Nephron progenitor cell (in vitro differentiated cells): ENCODE measurements around the gene TMC8.

Experiments used
- DNase-seq: peaks from one replicate; pipeline ENCODE4 v3.0.0; 2021
- H3K27ac Mint-ChIP-seq: 2 replicates; pipeline ENCODE4 v1.8.0; 2021; ENCODE audit warnings: mild to moderate bottlenecking, moderate library complexity, mixed read lengths
- H3K27me3 Mint-ChIP-seq: 2 replicates; pipeline ENCODE4 v1.8.0; 2021; ENCODE audit warnings: mild to moderate bottlenecking, low read depth, mixed read lengths; ENCODE audit not compliant: poor library complexity
- H3K36me3 Mint-ChIP-seq: 2 replicates; pipeline ENCODE4 v1.8.0; 2021; ENCODE audit warnings: low read depth, mixed read lengths
- H3K4me1 Mint-ChIP-seq: 2 replicates; pipeline ENCODE4 v1.8.0; 2021; ENCODE audit warnings: mixed read lengths
- H3K4me3 Mint-ChIP-seq: 2 replicates; pipeline ENCODE4 v1.8.0; 2021; ENCODE audit warnings: mild to moderate bottlenecking, moderate library complexity, mixed read lengths
- H3K9me3 Mint-ChIP-seq: 2 replicates; pipeline ENCODE4 v1.8.0; 2021; ENCODE audit warnings: mild to moderate bottlenecking, moderate library complexity, mixed read lengths
- TF ChIP-seq, protein P1 (sequence below): fragments of 200-600 bp; sonication (generic); IDR thresholded peaks from 2 replicates; pipeline ENCODE4 v1.5.0; 2021; ENCODE audit warnings: antibody characterized with exemption

Gene TMC8

DNA sequence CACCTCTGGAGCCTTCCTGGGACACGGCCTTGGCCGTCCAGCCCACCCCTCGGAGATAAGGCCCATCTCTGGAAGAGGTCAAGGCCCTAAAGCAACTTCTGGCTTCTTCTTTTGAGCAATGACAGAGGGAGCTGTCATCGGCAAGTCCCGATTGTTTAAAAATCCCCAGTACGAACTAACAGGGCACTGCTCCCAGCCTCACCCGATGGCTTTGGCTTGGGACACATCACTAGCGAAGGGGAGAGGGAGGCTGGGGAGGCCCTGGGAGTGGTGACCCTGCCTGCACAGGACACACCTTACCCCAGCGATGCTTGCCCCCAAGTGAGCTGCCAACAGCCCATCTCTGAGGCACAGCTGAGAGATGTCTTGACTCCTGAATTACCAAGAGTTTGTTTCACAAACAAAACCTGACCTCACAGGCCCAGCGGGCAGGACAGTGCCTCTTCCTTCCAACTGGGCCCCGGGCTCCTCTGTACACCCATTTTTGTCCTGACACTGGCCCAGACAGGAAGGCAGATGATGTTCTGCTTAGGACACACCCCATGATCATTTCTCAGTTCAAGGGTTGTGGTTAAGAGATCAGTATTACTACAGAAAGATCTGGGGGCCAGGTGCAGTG lies 42.6 kb downstream of the TMC8 start:
- peaks cover 16% of the 10 kb centered on the region for H3K36me3 Mint-ChIP-seq
- H3K27ac Mint-ChIP-seq = no peak overlapping the region
- DNase-seq = no peak
- peaks cover 3% of the 10 kb centered on the region for H3K27me3 Mint-ChIP-seq
- TF ChIP-seq, protein P1, sequence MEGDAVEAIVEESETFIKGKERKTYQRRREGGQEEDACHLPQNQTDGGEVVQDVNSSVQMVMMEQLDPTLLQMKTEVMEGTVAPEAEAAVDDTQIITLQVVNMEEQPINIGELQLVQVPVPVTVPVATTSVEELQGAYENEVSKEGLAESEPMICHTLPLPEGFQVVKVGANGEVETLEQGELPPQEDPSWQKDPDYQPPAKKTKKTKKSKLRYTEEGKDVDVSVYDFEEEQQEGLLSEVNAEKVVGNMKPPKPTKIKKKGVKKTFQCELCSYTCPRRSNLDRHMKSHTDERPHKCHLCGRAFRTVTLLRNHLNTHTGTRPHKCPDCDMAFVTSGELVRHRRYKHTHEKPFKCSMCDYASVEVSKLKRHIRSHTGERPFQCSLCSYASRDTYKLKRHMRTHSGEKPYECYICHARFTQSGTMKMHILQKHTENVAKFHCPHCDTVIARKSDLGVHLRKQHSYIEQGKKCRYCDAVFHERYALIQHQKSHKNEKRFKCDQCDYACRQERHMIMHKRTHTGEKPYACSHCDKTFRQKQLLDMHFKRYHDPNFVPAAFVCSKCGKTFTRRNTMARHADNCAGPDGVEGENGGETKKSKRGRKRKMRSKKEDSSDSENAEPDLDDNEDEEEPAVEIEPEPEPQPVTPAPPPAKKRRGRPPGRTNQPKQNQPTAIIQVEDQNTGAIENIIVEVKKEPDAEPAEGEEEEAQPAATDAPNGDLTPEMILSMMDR = no peak
- no peaks in the 10 kb centered on the region for H3K9me3 Mint-ChIP-seq
- peaks cover 19% of the 10 kb centered on the region for H3K4me1 Mint-ChIP-seq
- H3K4me3 Mint-ChIP-seq = no peak overlapping the region

DNA sequence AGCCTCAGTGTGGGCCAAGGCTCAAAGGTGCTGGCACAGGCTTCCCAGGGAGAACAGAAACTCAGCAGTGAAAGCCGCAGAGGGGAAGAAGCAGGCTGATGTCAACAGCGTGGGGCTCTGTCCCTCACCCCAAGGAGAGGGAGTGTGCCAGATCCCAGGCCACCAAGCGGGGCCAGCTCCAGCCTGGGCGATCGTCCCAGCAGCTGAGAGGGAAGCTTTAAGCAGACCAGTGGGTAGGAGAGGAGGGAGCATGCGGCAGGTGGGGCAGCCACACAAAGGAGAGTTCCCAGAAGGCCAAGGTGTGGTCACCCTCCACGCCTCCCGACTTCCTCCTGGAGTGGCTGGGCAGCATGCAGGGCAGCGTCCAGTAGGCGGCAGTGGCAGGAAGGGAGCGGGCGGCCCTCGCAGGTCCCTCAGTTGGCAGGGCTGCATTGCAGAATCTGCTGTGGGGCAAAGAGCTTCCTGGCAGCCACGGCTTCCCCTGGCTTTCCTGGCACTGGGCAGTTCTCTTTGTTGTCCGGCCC lies 43.8 kb downstream of the TMC8 start:
- no peak for DNase-seq
- Mint-ChIP-seq H3K27me3 (peaks cover 3% of the 10 kb centered on the region), H3K4me1 (peaks cover 19% of the 10 kb centered on the region), H3K27ac (peak overlapping the region; percentile 75), H3K36me3 (peaks cover 28% of the 10 kb centered on the region), H3K4me3 (no peak overlapping the region), H3K9me3 (no peaks in the 10 kb centered on the region)
- TF ChIP-seq, protein P1 = no peak

DNA sequence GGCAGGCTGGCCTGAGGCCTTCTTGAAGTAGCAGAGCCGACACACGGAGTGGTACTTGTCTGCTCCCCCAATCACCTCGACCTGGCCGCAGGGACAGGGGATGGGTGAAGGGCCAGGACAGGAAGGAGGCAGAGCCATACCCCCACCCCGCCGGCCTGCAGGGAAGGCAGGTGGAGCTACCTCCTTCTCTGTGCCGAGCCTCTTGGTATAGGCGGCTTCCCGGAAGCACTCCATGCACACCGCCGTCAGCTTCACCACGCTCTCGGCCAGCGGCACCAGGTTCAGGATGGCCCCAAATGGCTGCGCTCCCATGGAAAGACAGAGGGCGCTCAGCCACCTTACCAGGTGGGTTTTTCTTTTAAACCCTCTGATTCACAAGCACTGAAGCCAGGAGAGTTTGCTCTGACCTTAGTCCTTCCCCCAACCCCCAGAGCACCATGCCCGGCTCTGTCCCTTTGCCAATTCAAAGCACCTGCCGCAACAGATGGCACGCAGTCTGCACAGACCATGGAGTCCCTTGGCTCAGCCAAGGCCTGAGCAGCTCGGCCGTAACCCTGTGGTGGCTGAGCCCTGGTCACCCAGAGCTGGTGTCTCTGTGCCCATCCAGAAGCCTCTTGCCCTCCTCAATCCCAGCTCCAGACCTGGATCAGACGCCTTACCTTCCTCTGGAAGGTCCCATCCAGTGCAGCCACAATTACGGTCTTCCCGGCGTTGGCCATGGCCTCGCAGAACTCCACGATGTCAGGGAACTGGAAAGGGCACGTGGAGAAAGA lies 44.5 kb downstream of the TMC8 start:
- peak overlapping the region; percentile 32 for H3K27ac Mint-ChIP-seq

DNA sequence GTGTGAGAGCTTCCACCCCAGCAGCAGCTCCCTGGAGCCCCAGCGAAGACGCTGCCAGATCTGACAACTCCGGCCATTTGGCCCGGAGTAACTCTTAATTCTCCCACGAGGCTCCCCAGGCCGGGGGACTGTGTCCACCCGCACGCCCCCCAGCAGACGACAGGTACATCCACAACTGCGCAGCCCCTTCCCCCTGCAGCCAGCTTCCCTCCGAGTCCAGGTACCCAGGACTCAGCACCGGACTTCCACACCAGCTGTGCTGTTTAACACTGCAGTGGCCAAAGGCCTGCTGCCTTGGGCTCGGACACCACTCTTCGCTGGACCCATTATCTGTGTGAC lies 45.0 kb downstream of the TMC8 start:
- Mint-ChIP-seq H3K27me3 (peaks cover 3% of the 10 kb centered on the region), H3K27ac (no peak overlapping the region), H3K36me3 (peaks cover 39% of the 10 kb centered on the region), H3K4me3 (no peak overlapping the region), H3K4me1 (peaks cover 19% of the 10 kb centered on the region), H3K9me3 (no peaks in the 10 kb centered on the region)
- TF ChIP-seq, protein P1 = no peak
- DNase-seq = no peak

More for the DNA sequence above, 44.5 kb downstream of the TMC8 start:
- Mint-ChIP-seq H3K9me3 (no peaks in the 10 kb centered on the region), H3K36me3 (peaks cover 34% of the 10 kb centered on the region), H3K4me3 (no peak overlapping the region), H3K4me1 (peaks cover 19% of the 10 kb centered on the region), H3K27me3 (peaks cover 3% of the 10 kb centered on the region)
- no peak for DNase-seq
- TF ChIP-seq, protein P1 = no peak

DNA sequence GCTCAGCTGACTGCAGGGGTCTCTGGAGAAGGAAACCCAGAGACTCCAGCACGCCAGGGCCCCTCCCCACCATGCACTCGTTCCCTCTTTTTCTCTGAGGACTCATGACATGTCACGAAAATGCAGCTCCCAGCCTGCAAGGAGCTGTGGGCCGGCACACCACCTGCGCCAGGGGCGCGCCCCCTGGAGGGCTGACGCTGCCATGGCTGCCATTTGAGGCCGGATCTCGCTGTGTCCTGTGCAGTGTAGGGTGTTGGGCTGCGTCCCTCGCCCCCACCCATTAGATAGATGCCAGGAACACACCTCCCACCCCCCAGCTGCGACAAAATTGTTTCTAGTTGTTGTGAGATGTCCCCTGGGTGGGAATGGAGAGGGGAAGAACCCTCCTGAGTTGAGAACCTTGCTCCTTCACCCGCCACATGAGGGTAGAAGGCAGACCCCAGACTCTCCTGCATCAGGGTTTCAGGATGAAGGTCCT lies 46.0 kb downstream of the TMC8 start:
- Mint-ChIP-seq H3K4me3 (no peak overlapping the region), H3K27ac (no peak overlapping the region), H3K36me3 (peaks cover 46% of the 10 kb centered on the region), H3K27me3 (no peaks in the 10 kb centered on the region), H3K4me1 (peaks cover 19% of the 10 kb centered on the region), H3K9me3 (no peaks in the 10 kb centered on the region)
- TF ChIP-seq, protein P1 = peak; percentile 95
- peak; percentile 81 for DNase-seq
